Endothelial cell of umbilical vein (primary cell): Measurements from ENCODE around the gene KCNJ12.

Source experiments
- EZH2 ChIP-seq: IDR thresholded peaks from 2 replicates; pipeline ENCODE4 v1.6.1; 2012; ENCODE audit warnings: borderline replicate concordance, low read depth, mild to moderate bottlenecking, moderate library complexity, low read length, inconsistent platforms; ENCODE audit not compliant: severe bottlenecking
- FOS ChIP-seq: IDR thresholded peaks from 2 replicates; pipeline ENCODE4 v1.6.1; 2011; ENCODE audit warnings: mild to moderate bottlenecking, low read length, moderate library complexity, borderline replicate concordance; ENCODE audit not compliant: insufficient read depth
- GATA2 ChIP-seq: IDR thresholded peaks from 2 replicates; pipeline ENCODE4 v1.7.0; 2011; ENCODE audit warnings: low read depth, mild to moderate bottlenecking, moderate library complexity, mixed read lengths, low read length; ENCODE audit not compliant: insufficient read length, insufficient read depth
- JUN ChIP-seq: IDR thresholded peaks from 2 replicates; pipeline ENCODE4 v1.6.1; 2011; ENCODE audit warnings: borderline replicate concordance, low read depth; ENCODE audit not compliant: insufficient read length, insufficient read depth
- MYC ChIP-seq: IDR thresholded peaks from one replicate; pipeline ENCODE4 v1.6.1; 2011; ENCODE audit warnings: mild to moderate bottlenecking, low read depth, low read length
- POLR2A ChIP-seq: IDR thresholded peaks from 2 replicates; pipeline ENCODE4 v1.6.1; 2012; ENCODE audit warnings: low read depth, mild to moderate bottlenecking, control low read depth, low read length
- POLR2AphosphoS5 ChIP-seq: IDR thresholded peaks from 2 replicates; pipeline ENCODE4 v1.6.1; 2012; ENCODE audit warnings: low read depth, mild to moderate bottlenecking, control low read depth, low read length, moderate library complexity; ENCODE audit not compliant: insufficient read depth
- TF ChIP-seq, protein P1 (sequence below), 2 donors: IDR thresholded peaks; 1 replicate in 1 of 2; 2 replicates in 1 of 2; pipeline ENCODE4 v1.5.1; 2011; ENCODE audit warnings: low read length in 2 of 2, mild to moderate bottlenecking in 2 of 2, moderate library complexity in 2 of 2, control low read depth in 1 of 2, inconsistent platforms in 1 of 2, low read depth in 1 of 2; ENCODE audit not compliant: insufficient read depth in 1 of 2; ENCODE audit errors: extremely low read depth in 1 of 2
- TF ChIP-seq, protein P2 (sequence below): IDR thresholded peaks from 2 replicates; pipeline ENCODE4 v1.6.1; 2011; ENCODE audit not compliant: insufficient read depth, insufficient read length

DNA sequence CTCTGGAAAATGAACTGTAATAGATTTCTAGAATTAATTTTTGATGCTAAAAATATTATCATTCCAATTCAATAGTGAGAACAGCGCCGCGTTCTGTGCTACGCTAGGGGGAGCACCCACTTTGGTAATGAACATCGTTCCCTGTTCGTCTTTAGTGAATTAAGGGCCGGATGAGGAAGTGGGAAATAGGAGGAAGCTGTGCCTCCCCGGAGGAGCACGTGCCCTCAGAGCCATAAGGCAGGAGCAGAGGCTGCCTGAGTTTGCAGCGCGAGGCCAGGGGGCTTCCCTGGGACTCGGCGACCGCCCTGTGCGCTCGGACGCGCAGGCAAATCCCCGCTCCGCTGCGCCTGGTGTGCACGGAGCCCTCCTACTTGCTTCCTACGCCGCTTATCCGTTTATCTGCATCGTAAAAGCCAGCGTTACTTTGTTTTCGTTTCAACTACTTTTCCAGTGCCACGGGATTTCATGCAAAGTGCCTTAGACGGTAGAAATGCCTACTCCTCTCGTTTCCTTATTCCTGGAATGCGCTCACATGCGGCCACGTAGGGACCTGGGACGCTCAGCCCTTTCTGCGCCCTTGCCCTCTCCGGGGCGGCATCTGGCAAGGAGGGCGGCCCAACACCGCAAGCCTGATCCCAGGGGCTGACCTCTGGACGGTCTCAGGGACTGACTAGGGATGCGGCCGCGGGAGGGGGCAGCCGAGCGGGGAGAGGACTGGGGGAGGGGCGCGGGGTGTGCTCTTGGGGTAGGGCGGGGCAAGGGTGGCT lies 76.4 kb downstream of the KCNJ12 start:
- TF ChIP-seq, protein P1, sequence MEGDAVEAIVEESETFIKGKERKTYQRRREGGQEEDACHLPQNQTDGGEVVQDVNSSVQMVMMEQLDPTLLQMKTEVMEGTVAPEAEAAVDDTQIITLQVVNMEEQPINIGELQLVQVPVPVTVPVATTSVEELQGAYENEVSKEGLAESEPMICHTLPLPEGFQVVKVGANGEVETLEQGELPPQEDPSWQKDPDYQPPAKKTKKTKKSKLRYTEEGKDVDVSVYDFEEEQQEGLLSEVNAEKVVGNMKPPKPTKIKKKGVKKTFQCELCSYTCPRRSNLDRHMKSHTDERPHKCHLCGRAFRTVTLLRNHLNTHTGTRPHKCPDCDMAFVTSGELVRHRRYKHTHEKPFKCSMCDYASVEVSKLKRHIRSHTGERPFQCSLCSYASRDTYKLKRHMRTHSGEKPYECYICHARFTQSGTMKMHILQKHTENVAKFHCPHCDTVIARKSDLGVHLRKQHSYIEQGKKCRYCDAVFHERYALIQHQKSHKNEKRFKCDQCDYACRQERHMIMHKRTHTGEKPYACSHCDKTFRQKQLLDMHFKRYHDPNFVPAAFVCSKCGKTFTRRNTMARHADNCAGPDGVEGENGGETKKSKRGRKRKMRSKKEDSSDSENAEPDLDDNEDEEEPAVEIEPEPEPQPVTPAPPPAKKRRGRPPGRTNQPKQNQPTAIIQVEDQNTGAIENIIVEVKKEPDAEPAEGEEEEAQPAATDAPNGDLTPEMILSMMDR (IDR thresholded peaks at IDR 0.05; ENCODE audit: extremely low read depth in 1 of 2, insufficient read depth in 1 of 2, low read depth in 1 of 2, low read length in 2 of 2): peak; percentile 49
- TF ChIP-seq POLR2A (no peak), POLR2AphosphoS5 (no peak), JUN (no peak), MYC (peak; percentile 52), EZH2 (no peak), FOS (no peak), GATA2 (no peak)
- TF ChIP-seq, protein P2, sequence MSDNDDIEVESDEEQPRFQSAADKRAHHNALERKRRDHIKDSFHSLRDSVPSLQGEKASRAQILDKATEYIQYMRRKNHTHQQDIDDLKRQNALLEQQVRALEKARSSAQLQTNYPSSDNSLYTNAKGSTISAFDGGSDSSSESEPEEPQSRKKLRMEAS: peak; percentile 74
